Activated naive CD8-positive, alpha-beta T cell treated with anti-CD3 and anti-CD28 coated beads, Interleukin-2, amount 50 U/mL, for 24 hours (primary cell): Measurements from ENCODE around the gene WDFY2.

ENCODE experiments used
- ATAC-seq: fragments of 150-1000 bp; cut with Tn5 transposase; one replicate; pipeline ENCODE4 v1.10.0; 2021
- DNase-seq: peaks from one replicate; pipeline ENCODE4 v3.0.0; 2021
- H3K27ac Mint-ChIP-seq: one replicate; pipeline ENCODE4 v1.8.0; 2021; ENCODE audit warnings: mild to moderate bottlenecking, mixed read lengths
- H3K27me3 Mint-ChIP-seq: one replicate; pipeline ENCODE4 v1.8.0; 2021; ENCODE audit warnings: mixed read lengths
- H3K36me3 Mint-ChIP-seq: one replicate; pipeline ENCODE4 v1.8.0; 2021; ENCODE audit warnings: low read depth, mixed read lengths
- H3K4me1 Mint-ChIP-seq: one replicate; pipeline ENCODE4 v1.8.0; 2021; ENCODE audit warnings: mixed read lengths
- H3K4me3 Mint-ChIP-seq: one replicate; pipeline ENCODE4 v1.8.0; 2021; ENCODE audit warnings: mild to moderate bottlenecking, moderate library complexity, mixed read lengths
- H3K9me3 Mint-ChIP-seq: one replicate; pipeline ENCODE4 v1.8.0; 2021; ENCODE audit warnings: mixed read lengths

Gene WDFY2

GRCh38 chr13:51601601-51602565, 17.6 kb downstream of the WDFY2 start:
- Mint-ChIP-seq H3K27ac (no peak overlapping the region), H3K4me3 (no peak overlapping the region), H3K9me3 (no peaks in the 10 kb centered on the region), H3K27me3 (no peaks in the 10 kb centered on the region), H3K4me1 (peaks cover 24% of the 10 kb centered on the region), H3K36me3 (peaks cover 3% of the 10 kb centered on the region)
- ATAC-seq (no peak), DNase-seq (no peak)

- Mint-ChIP-seq H3K36me3 (peaks cover 1% of the 10 kb centered on the region), H3K9me3 (peaks cover 3% of the 10 kb centered on the region), H3K4me3 (no peak overlapping the region), H3K27ac (no peak overlapping the region), H3K27me3 (no peaks in the 10 kb centered on the region), H3K4me1 (peaks cover 24% of the 10 kb centered on the region)
- no peak for ATAC-seq
- DNase-seq: no peak
Observed at GRCh38 chr13:51603716-51604115, 19.5 kb downstream of the WDFY2 start.

DNA sequence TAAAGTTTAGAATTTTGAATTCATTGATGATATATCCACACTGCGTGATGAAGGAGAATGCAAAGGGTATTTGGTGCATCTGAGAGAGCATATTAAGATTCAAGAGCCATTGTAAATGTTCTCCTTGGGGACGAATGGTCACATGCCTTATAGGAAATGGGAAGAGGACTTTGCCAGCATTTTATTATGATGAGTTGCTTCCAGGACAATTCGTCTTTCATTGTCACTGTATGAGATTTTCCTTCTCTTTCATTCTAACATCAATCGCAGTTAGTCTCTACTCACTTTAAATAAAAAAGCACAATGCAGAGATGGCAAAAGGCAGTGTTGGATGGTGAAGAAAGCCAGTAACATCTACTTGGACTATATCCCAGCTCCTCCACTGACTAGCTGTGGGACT, 21.4 kb downstream of the WDFY2 start:
- Mint-ChIP-seq H3K27ac (no peak overlapping the region), H3K4me3 (no peak overlapping the region), H3K4me1 (peaks cover 21% of the 10 kb centered on the region), H3K36me3 (peaks cover 1% of the 10 kb centered on the region), H3K9me3 (peaks cover 3% of the 10 kb centered on the region), H3K27me3 (no peaks in the 10 kb centered on the region)
- DNase-seq (no peak), ATAC-seq (no peak)

DNA sequence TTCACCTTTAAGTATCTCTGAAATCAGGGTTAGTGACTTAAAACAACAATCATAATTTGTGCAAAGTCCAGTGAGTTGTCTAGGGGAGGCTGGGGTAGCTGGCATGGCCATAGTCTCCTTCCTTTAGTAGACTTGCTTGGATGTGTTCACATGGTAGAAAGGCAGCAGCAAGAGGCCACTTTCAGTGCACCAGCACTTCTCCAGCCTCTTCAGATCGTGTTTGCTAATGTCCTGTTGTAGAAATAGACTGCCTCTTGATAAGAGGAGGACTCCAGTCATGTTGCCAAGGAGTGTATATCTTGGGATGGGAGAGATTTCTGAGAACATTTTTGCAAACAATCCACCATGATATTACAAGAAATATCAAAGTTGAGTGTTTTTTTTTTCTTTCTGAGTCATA, 22.9 kb downstream of the WDFY2 start:
- no peak for DNase-seq
- H3K27ac Mint-ChIP-seq: no peak overlapping the region
- peaks cover 1% of the 10 kb centered on the region for H3K36me3 Mint-ChIP-seq
- ATAC-seq: no peak
- H3K4me1 Mint-ChIP-seq: peaks cover 14% of the 10 kb centered on the region
- H3K9me3 Mint-ChIP-seq: peaks cover 3% of the 10 kb centered on the region
- H3K4me3 Mint-ChIP-seq: no peak overlapping the region
- no peaks in the 10 kb centered on the region for H3K27me3 Mint-ChIP-seq

DNA sequence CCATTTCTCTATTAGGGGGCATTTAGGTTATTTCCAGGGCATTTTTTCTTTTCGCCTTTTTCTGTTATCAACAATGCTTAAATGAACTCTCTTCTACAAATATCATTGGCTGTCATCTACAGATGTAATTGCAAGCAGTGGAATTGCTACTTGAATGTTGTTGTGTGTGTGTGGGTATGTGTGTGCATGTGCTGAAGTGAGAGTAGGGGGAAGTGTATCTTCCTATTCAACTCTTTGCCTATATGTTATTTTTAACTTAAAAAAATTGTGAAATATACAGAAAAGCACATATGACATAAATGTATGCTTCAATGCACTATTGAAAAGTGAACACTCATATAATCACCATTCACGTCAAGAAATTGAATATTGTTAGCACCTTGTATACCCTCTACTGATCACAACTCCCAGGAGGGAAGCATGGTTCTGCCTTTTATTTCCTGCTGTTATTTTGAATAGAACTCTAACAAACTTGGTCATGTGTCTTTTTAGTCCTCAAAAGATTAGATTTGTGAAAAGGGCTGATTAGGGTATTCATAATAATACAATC, 24.7 kb downstream of the WDFY2 start:
- Mint-ChIP-seq H3K27ac (no peak overlapping the region), H3K36me3 (no peaks in the 10 kb centered on the region), H3K9me3 (peaks cover 3% of the 10 kb centered on the region), H3K4me3 (no peak overlapping the region), H3K27me3 (no peaks in the 10 kb centered on the region), H3K4me1 (peaks cover 21% of the 10 kb centered on the region)
- ATAC-seq: no peak
- no peak for DNase-seq

DNA sequence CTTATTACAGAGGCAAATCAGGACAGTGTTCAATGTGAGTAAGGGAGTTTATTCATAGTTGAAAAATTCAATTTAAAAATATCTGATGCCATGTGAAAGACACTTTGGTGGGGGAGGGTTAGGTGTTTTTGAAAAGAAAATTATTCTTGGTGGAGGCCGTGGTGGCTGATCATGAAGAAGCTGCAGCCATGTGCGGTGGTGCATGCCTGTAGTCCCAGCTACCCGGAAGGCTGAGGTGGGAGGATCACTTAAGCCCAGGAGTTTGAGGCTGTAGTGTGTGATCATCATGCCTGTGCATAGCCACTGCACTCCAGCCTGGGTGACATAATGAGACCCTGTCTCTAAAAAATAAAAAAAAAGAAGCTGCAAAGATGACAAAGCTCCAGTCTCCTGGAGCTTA, 28.6 kb downstream of the WDFY2 start:
- DNase-seq: no peak
- H3K4me1 Mint-ChIP-seq: peaks cover 28% of the 10 kb centered on the region
- H3K27me3 Mint-ChIP-seq: no peaks in the 10 kb centered on the region
- no peak overlapping the region for H3K4me3 Mint-ChIP-seq
- H3K36me3 Mint-ChIP-seq: no peaks in the 10 kb centered on the region
- no peaks in the 10 kb centered on the region for H3K9me3 Mint-ChIP-seq
- H3K27ac Mint-ChIP-seq: no peak overlapping the region
- no peak for ATAC-seq

DNA sequence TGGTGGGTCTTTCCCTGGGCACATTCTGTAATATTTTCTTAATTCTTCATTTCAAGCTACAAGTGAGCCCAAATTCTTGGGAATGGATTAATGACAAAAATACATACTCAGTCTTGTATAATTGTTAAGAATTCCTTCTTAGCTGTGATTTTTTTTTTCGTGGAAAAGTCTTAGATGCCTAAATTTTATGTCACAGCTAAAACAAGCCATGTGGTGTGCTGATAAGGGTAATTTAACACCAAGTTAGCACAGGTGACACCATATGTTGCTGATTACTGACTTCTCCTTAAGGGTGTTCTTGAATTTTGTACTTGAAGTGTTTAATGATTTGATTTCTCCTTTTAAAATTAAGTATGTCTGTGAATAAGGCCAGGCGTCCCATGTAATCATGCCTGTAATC, 29.3 kb downstream of the WDFY2 start:
- DNase-seq: no peak
- no peak overlapping the region for H3K4me3 Mint-ChIP-seq
- H3K9me3 Mint-ChIP-seq: no peaks in the 10 kb centered on the region
- no peaks in the 10 kb centered on the region for H3K36me3 Mint-ChIP-seq
- peak overlapping the region; percentile 1 for H3K27ac Mint-ChIP-seq
- peaks cover 28% of the 10 kb centered on the region for H3K4me1 Mint-ChIP-seq
- H3K27me3 Mint-ChIP-seq: no peaks in the 10 kb centered on the region
- no peak for ATAC-seq

- no peaks in the 10 kb centered on the region for H3K27me3 Mint-ChIP-seq
- ATAC-seq (peak; percentile 88), DNase-seq (peak; percentile 53)
- peaks cover 31% of the 10 kb centered on the region for H3K4me1 Mint-ChIP-seq
- H3K36me3 Mint-ChIP-seq: no peaks in the 10 kb centered on the region
- no peaks in the 10 kb centered on the region for H3K9me3 Mint-ChIP-seq
- H3K4me3 Mint-ChIP-seq: peak overlapping the region; percentile 73
- H3K27ac Mint-ChIP-seq: peak overlapping the region; percentile 90
Observed at GRCh38 chr13:51614350-51614786, 30.1 kb downstream of the WDFY2 start.

- no peak overlapping the region for H3K27ac Mint-ChIP-seq
- H3K4me3 Mint-ChIP-seq: no peak overlapping the region
- no peaks in the 10 kb centered on the region for H3K27me3 Mint-ChIP-seq
- no peak for DNase-seq
- no peak for ATAC-seq
- H3K36me3 Mint-ChIP-seq: no peaks in the 10 kb centered on the region
- H3K9me3 Mint-ChIP-seq: no peaks in the 10 kb centered on the region
- peaks cover 41% of the 10 kb centered on the region for H3K4me1 Mint-ChIP-seq
Observed at GRCh38 chr13:51618626-51619025, 34.4 kb downstream of the WDFY2 start.

GRCh38 chr13:51619614-51620013, 35.4 kb downstream of the WDFY2 start:
- no peak overlapping the region for H3K4me3 Mint-ChIP-seq
- H3K9me3 Mint-ChIP-seq: no peaks in the 10 kb centered on the region
- H3K4me1 Mint-ChIP-seq: peaks cover 45% of the 10 kb centered on the region
- H3K36me3 Mint-ChIP-seq: no peaks in the 10 kb centered on the region
- ATAC-seq: peak; percentile 91
- no peaks in the 10 kb centered on the region for H3K27me3 Mint-ChIP-seq
- H3K27ac Mint-ChIP-seq: peak overlapping the region; percentile 67
- DNase-seq: no peak

- H3K4me1 Mint-ChIP-seq: peaks cover 43% of the 10 kb centered on the region
- H3K9me3 Mint-ChIP-seq: no peaks in the 10 kb centered on the region
- no peaks in the 10 kb centered on the region for H3K36me3 Mint-ChIP-seq
- no peak overlapping the region for H3K4me3 Mint-ChIP-seq
- H3K27ac Mint-ChIP-seq: peak overlapping the region; percentile 44
- no peaks in the 10 kb centered on the region for H3K27me3 Mint-ChIP-seq
- DNase-seq (no peak), ATAC-seq (no peak)
Observed at GRCh38 chr13:51620165-51620983, 36.1 kb downstream of the WDFY2 start.

- Mint-ChIP-seq H3K36me3 (no peaks in the 10 kb centered on the region), H3K9me3 (no peaks in the 10 kb centered on the region)
- ATAC-seq: no peak
Observed at GRCh38 chr13:51621602-51622001, 37.3 kb downstream of the WDFY2 start.

GRCh38 chr13:51623473-51623872, 39.2 kb downstream of the WDFY2 start:
- H3K9me3 Mint-ChIP-seq: no peaks in the 10 kb centered on the region
- ATAC-seq (no peak), DNase-seq (no peak)
- H3K4me3 Mint-ChIP-seq: no peak overlapping the region
- H3K4me1 Mint-ChIP-seq: peaks cover 43% of the 10 kb centered on the region
- H3K36me3 Mint-ChIP-seq: no peaks in the 10 kb centered on the region
- H3K27me3 Mint-ChIP-seq: no peaks in the 10 kb centered on the region
- no peak overlapping the region for H3K27ac Mint-ChIP-seq

More at GRCh38 chr13:51621602-51622001, 37.3 kb downstream of the WDFY2 start:
- H3K27ac Mint-ChIP-seq: no peak overlapping the region
- no peak for DNase-seq
- H3K4me3 Mint-ChIP-seq: no peak overlapping the region
- H3K27me3 Mint-ChIP-seq: no peaks in the 10 kb centered on the region
- peaks cover 43% of the 10 kb centered on the region for H3K4me1 Mint-ChIP-seq

GRCh38 chr13:51624207-51624606, 39.9 kb downstream of the WDFY2 start:
- peaks cover 46% of the 10 kb centered on the region for H3K4me1 Mint-ChIP-seq
- peak overlapping the region; percentile 13 for H3K27ac Mint-ChIP-seq
- H3K9me3 Mint-ChIP-seq: no peaks in the 10 kb centered on the region

More at GRCh38 chr13:51624207-51624606, 39.9 kb downstream of the WDFY2 start:
- Mint-ChIP-seq H3K27me3 (no peaks in the 10 kb centered on the region), H3K36me3 (no peaks in the 10 kb centered on the region), H3K4me3 (no peak overlapping the region)
- no peak for ATAC-seq
- DNase-seq: no peak
